CD4-positive, alpha-beta memory T cell (primary cell): ENCODE measurements around the gene MFAP3L. TPM values are rescaled to one million over a fixed set of nuclear protein-coding genes. Genes with fewer than 3 reads are reported as not detected.

Experiments used
- CTCF ChIA-PET: fragments of 350-600 bp; sonication (Branson Sonifier 250); formaldehyde crosslinking; loops from one replicate; lab custom pipeline; 2021; ENCODE audit warnings: inconsistent platforms; ENCODE audit not compliant: partially characterized antibody; lab: Charles Lee
- POLR2A ChIA-PET: fragments of 350-600 bp; sonication (Branson Sonifier 250); formaldehyde crosslinking; loops from one replicate; lab custom pipeline; 2021; ENCODE audit not compliant: partially characterized antibody; lab: Charles Lee
- DNase-seq, 5 donors: peaks; one replicate each; pipeline versions ENCODE4 v3.0.0 to v3.0.0-alpha.2; 2020 to 2022; ENCODE audit warnings: mixed read lengths in 1 of 5
- H3K27ac ChIP-seq: one replicate; pipeline ENCODE4 v1.7.0; 2013; ENCODE audit warnings: low read depth, low read length
- H3K27me3 ChIP-seq: 2 replicates; pipeline ENCODE4 v1.7.0; 2013; ENCODE audit warnings: mild to moderate bottlenecking, low read length, moderate library complexity; ENCODE audit not compliant: insufficient read depth
- H3K36me3 ChIP-seq: 2 replicates; pipeline ENCODE4 v1.7.0; 2013; ENCODE audit warnings: mild to moderate bottlenecking, low read length, moderate library complexity; ENCODE audit not compliant: insufficient read depth
- H3K4me1 ChIP-seq: 2 replicates; pipeline ENCODE4 v1.7.0; 2013; ENCODE audit warnings: mild to moderate bottlenecking, low read length, moderate library complexity; ENCODE audit not compliant: insufficient read depth
- H3K4me3 ChIP-seq, 2 donors: one replicate each; pipeline ENCODE4 v1.7.0; 2013; ENCODE audit warnings: low read length in 2 of 2, mild to moderate bottlenecking in 1 of 2
- H3K9me3 ChIP-seq, 2 donors: one replicate each; pipeline ENCODE4 v1.7.0; 2013; ENCODE audit warnings: low read length in 2 of 2, control low read depth in 1 of 2; ENCODE audit not compliant: control insufficient read depth in 1 of 2
- H3K27ac Mint-ChIP-seq, 7 donors: one replicate each; pipeline ENCODE4 v1.8.0; 2020 to 2021; ENCODE audit warnings: mixed read lengths in 7 of 7, mild to moderate bottlenecking in 6 of 7, inconsistent platforms in 3 of 7, moderate library complexity in 3 of 7
- H3K27me3 Mint-ChIP-seq, 2 donors: one replicate each; pipeline ENCODE4 v1.8.0; 2020 to 2021; ENCODE audit warnings: mixed read lengths in 2 of 2
- H3K36me3 Mint-ChIP-seq, 2 donors: one replicate each; pipeline ENCODE4 v1.8.0; 2020 to 2021; ENCODE audit warnings: mixed read lengths in 2 of 2, inconsistent platforms in 1 of 2, mild to moderate bottlenecking in 1 of 2
- H3K4me1 Mint-ChIP-seq, 4 donors: one replicate each; pipeline ENCODE4 v1.8.0; 2020 to 2021; ENCODE audit warnings: mixed read lengths in 4 of 4, mild to moderate bottlenecking in 1 of 4
- H3K4me3 Mint-ChIP-seq, 8 donors: one replicate each; pipeline ENCODE4 v1.8.0; 2020 to 2021; ENCODE audit warnings: mixed read lengths in 8 of 8, mild to moderate bottlenecking in 7 of 8, moderate library complexity in 6 of 8, inconsistent platforms in 3 of 8
- H3K9me3 Mint-ChIP-seq, 8 donors: one replicate each; pipeline ENCODE4 v1.8.0; 2020 to 2021; ENCODE audit warnings: mixed read lengths in 8 of 8, mild to moderate bottlenecking in 5 of 8, inconsistent platforms in 3 of 8, moderate library complexity in 1 of 8
- intact Hi-C: fragments of 100-400 bp; cut with micrococcal nuclease; formaldehyde crosslinking; loops from one replicate; pipeline ENCODE4 v1.15.1; 2023
- polyA plus RNA-seq, 2 donors: library from polyadenylated mRNA; unstranded; fragments of 300-500 nt; fragmentation: Illumina TruSeq; gene quantifications; one replicate each; pipeline ENCODE4 v1.2.3, GENCODE V29; 2021
- total RNA-seq, 2 experiments: library from RNA; stranded (reverse); gene quantifications; one replicate each; pipeline ENCODE4 v1.2.3, GENCODE V29; 2021

Gene MFAP3L
- total and polyA plus RNA-seq, 4 experiments from 2014 or later, result 0.76 to 2.4 (median 2.1) TPM; not detected in 1

DNA sequence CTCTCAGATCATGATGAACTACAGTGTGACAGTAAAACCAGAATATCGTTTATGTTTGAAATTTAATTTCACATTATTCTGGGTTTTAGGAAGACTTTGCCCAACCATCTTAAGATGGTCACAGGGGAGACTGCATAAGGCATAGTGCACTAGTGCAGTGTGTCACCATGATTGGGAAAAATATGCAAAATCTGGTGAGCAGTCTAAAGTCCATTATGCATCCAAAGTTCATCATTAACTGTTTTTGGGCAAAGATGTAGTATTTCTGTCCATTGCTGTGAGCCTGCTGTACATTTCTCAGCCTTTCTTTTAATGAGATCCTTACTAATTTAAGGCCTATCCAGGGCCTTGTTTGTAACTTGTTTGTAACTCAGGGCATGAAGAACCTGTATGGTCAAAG lies 11.3 kb upstream of the MFAP3L start:
- H3K36me3 ChIP-seq, result no peaks in the 10 kb centered on the region
- no peaks in the 10 kb centered on the region for H3K4me1 Mint-ChIP-seq
- intact Hi-C loops, result no loop called here
- peaks cover 0 to 2% of the 10 kb centered on the region in 2 donors for H3K27me3 Mint-ChIP-seq
- no peak for DNase-seq
- H3K36me3 Mint-ChIP-seq, result no peaks in the 10 kb centered on the region
- ChIA-PET POLR2A (no interaction called here), CTCF (interaction anchor here (1.3 kb wide), 1 partner anchor 12 kb away, joined by 3 read pairs; no protein-coding TSS in a partner anchor)
- H3K4me3 ChIP-seq, result no peak overlapping the region
- H3K27ac ChIP-seq, result no peak overlapping the region
- H3K4me3 Mint-ChIP-seq, result no peak overlapping the region
- no peaks in the 10 kb centered on the region for H3K4me1 ChIP-seq
- no peaks in the 10 kb centered on the region for H3K9me3 ChIP-seq
- no peak overlapping the region for H3K27ac Mint-ChIP-seq
- H3K27me3 ChIP-seq, result no peaks in the 10 kb centered on the region
- H3K9me3 Mint-ChIP-seq, result no peaks in the 10 kb centered on the region

- DNase-seq, result no peak
- H3K36me3 Mint-ChIP-seq, result no peaks in the 10 kb centered on the region
- ChIA-PET POLR2A (no interaction called here), CTCF (interaction anchor here (0.7 kb wide), 1 partner anchor 101 kb away, joined by 3 read pairs; no protein-coding TSS in a partner anchor)
- H3K4me1 Mint-ChIP-seq, result no peaks in the 10 kb centered on the region
- Histone ChIP-seq H3K36me3 (no peaks in the 10 kb centered on the region), H3K27ac (no peak overlapping the region), H3K4me3 (no peak overlapping the region), H3K27me3 (no peaks in the 10 kb centered on the region), H3K4me1 (no peaks in the 10 kb centered on the region), H3K9me3 (no peaks in the 10 kb centered on the region)
- H3K4me3 Mint-ChIP-seq, result no peak overlapping the region
- H3K27ac Mint-ChIP-seq, result no peak overlapping the region
- H3K27me3 Mint-ChIP-seq, result peaks cover 0 to 5% of the 10 kb centered on the region in 2 donors
- intact Hi-C loops, result no loop called here
- H3K9me3 Mint-ChIP-seq, result no peaks in the 10 kb centered on the region
These were observed 9.7 kb upstream of the MFAP3L start for GRCh38 chr4:170035845-170036244.

DNA sequence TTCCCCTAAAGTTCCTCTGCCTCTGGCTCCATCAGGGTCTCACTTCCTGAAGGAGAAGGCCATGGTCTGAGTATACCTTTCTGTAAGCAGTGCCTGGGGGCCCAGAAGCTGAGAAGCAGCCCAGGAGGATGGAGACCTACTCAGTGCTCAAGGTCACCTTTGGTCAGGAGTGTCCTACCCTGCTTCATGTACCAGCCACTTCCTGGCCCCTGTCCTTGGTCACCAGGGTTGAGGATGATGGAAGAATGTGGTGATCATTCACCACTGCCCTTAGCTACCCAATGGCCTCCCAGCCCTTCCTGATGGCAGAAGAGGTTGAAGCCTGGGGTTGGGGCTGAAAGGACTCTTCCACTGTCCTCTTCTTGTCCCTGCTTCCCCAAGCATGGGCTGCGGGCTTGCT lies 9.0 kb upstream of the MFAP3L start:
- no peaks in the 10 kb centered on the region for H3K36me3 ChIP-seq
- intact Hi-C loops, result no loop called here
- H3K4me3 ChIP-seq, result no peak overlapping the region
- H3K4me1 ChIP-seq, result no peaks in the 10 kb centered on the region
- Mint-ChIP-seq H3K4me3 (no peak overlapping the region), H3K27me3 (peaks cover 0 to 5% of the 10 kb centered on the region in 2 donors), H3K27ac (no peak overlapping the region), H3K9me3 (no peaks in the 10 kb centered on the region), H3K4me1 (no peaks in the 10 kb centered on the region), H3K36me3 (no peaks in the 10 kb centered on the region)
- no peaks in the 10 kb centered on the region for H3K9me3 ChIP-seq
- POLR2A ChIA-PET, result no interaction called here
- DNase-seq, result no peak
- H3K27ac ChIP-seq, result no peak overlapping the region
- CTCF ChIA-PET, result interaction anchor here (0.7 to 1.3 kb wide), 3 partner anchors 13 to 225 kb away, joined by 3 to 5 read pairs (median 3); no protein-coding TSS in a partner anchor
- no peaks in the 10 kb centered on the region for H3K27me3 ChIP-seq

DNA sequence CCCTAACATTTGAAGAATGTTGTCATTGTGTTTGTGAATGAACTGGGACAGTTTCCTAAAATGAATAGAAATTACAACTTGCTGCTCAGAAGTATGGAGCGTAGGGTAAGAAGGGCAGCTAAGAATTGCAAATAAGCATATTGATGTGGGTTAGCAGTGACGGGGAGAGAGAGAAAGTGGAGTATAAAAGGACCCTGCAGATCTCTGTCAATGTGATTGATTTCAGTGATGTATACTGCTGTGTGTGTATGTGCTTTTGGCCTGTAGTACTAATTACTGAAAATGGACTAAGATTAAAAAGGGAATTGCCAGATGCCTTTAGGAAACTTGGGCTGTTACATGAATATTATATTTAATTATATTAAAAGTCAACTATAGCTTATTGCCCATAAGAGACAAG lies 7.8 kb upstream of the MFAP3L start:
- ChIA-PET CTCF (interaction anchor here (1.1 to 1.3 kb wide), 2 partner anchors 12 to 223 kb away, joined by 3 to 5 read pairs; no protein-coding TSS in a partner anchor), POLR2A (interaction anchor here (0.6 kb wide), 1 partner anchor 1488 kb away, joined by 3 read pairs; no protein-coding TSS in a partner anchor)
- intact Hi-C loops, result no loop called here
- Histone ChIP-seq H3K27ac (no peak overlapping the region), H3K9me3 (no peaks in the 10 kb centered on the region), H3K27me3 (no peaks in the 10 kb centered on the region), H3K4me1 (no peaks in the 10 kb centered on the region), H3K36me3 (no peaks in the 10 kb centered on the region), H3K4me3 (no peak overlapping the region)
- no peaks in the 10 kb centered on the region for H3K36me3 Mint-ChIP-seq
- DNase-seq, result no peak
- no peaks in the 10 kb centered on the region for H3K9me3 Mint-ChIP-seq
- no peak overlapping the region for H3K4me3 Mint-ChIP-seq
- peaks cover 0 to 8% of the 10 kb centered on the region in 2 donors for H3K27me3 Mint-ChIP-seq
- no peaks in the 10 kb centered on the region for H3K4me1 Mint-ChIP-seq
- H3K27ac Mint-ChIP-seq, result no peak overlapping the region

GRCh38 chr4:170030121-170030520 lies 3.9 kb upstream of the MFAP3L start:
- H3K27me3 Mint-ChIP-seq, result peaks cover 2 to 10% of the 10 kb centered on the region in 2 donors
- H3K4me3 Mint-ChIP-seq, result no peak overlapping the region
- no peaks in the 10 kb centered on the region for H3K9me3 Mint-ChIP-seq
- H3K27ac ChIP-seq, result no peak overlapping the region
- intact Hi-C loops, result no loop called here
- ChIA-PET POLR2A (no interaction called here), CTCF (no interaction called here)
- H3K4me3 ChIP-seq, result no peak overlapping the region
- no peaks in the 10 kb centered on the region for H3K36me3 ChIP-seq
- H3K36me3 Mint-ChIP-seq, result peaks cover 0 to 6% of the 10 kb centered on the region in 2 donors
- no peak for DNase-seq
- no peaks in the 10 kb centered on the region for H3K27me3 ChIP-seq
- H3K9me3 ChIP-seq, result no peaks in the 10 kb centered on the region
- peaks cover 12% of the 10 kb centered on the region for H3K4me1 ChIP-seq
- peaks cover 5 to 15% (median 8%) of the 10 kb centered on the region in 4 donors for H3K4me1 Mint-ChIP-seq
- no peak overlapping the region for H3K27ac Mint-ChIP-seq

DNA sequence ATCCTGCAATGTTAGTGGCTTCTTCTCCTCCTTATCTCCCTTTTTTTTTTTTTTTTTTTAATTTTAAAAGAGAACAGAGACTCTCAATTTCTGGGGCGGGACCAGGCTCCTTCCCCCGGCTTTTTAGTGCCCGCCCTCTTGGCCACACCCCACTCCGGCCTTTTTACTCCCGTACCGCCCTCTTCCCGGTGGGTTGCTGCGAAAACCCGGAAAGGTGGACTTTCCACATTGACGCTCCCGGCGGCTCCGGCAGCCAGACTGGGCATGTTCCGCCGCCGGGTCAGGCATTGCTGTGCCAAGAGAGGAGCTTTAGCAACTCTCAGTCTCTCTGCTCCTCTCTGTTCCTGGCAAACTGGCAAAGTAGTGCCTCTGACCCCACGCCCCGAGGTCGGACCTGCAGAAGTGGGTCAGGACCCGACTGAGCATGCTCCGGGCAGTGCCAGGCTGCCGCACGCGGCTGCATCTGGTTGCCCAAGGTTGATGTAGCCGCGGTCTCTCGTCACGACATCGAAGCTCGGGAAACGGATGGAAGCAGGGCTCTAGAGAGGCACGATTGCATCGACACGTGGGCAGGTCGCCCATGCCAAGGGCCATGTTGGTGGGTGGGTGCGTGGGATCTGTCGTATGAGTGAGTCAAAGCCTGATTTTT lies 1.1 kb upstream of the MFAP3L start:
- no peaks in the 10 kb centered on the region for H3K9me3 Mint-ChIP-seq

More for the DNA sequence above, 1.1 kb upstream of the MFAP3L start:
- POLR2A ChIA-PET, result interaction anchor here (0.7 to 3.7 kb wide), 5 partner anchors 13 to 1548 kb away, joined by 3 to 13 read pairs (median 7); partner anchors contain the start of genes CBR4 and NEK1
- peak overlapping the region; percentile 82 to 95 (median 88) for H3K27ac Mint-ChIP-seq
- H3K4me1 Mint-ChIP-seq, result peaks cover 5 to 15% (median 8%) of the 10 kb centered on the region in 4 donors
- Histone ChIP-seq H3K9me3 (no peaks in the 10 kb centered on the region), H3K36me3 (no peaks in the 10 kb centered on the region), H3K4me3 (peak overlapping the region; percentile 70 to 93), H3K27ac (peak overlapping the region; percentile 18), H3K27me3 (no peaks in the 10 kb centered on the region), H3K4me1 (peaks cover 12% of the 10 kb centered on the region)
- CTCF ChIA-PET, result interaction anchor here (0.6 to 4.0 kb wide), 3 partner anchors 217 to 415 kb away, joined by 3 to 19 read pairs (median 4); partner anchors contain the start of gene NEK1
- peak; percentile 88 to 93 (median 92) for DNase-seq
- H3K36me3 Mint-ChIP-seq, result peaks cover 0 to 6% of the 10 kb centered on the region in 2 donors
- H3K4me3 Mint-ChIP-seq, result peak overlapping the region; percentile 85 to 94 (median 92)
- H3K27me3 Mint-ChIP-seq, result peaks cover 2 to 7% of the 10 kb centered on the region in 2 donors
- intact Hi-C loops, result loop anchor here (1.0 to 5.0 kb wide), 4 partner anchors 408 to 1710 kb away; partner anchors contain the start of genes DDX60 and DDX60L
